Limb (tissue), 2 donors: ENCODE data around the gene CEMP1.

Experiments used
- DNase-seq, 2 donors: peaks; one replicate each; pipeline ENCODE4 v3.0.0-alpha.2; 2016; ENCODE audit errors: extremely low spot score in 2 of 2

The CEMP1 gene

GRCh38 chr16:2520097-2520783 is 11.0 kb downstream of the CEMP1 start, which contains the start of gene AMDHD2:
Gene AMDHD2, plus strand, starts transcription at chr16:2520371. Its CDS starts 88 bp downstream, at chr16:2520459.
- peak; percentile 92 to 93 for DNase-seq

GRCh38 chr16:2519711-2520080 is 11.5 kb downstream of the CEMP1 start:
- no peak for DNase-seq

- DNase-seq, result peak in 1 of 2 donors; percentile 37
Measured at GRCh38 chr16:2518823-2519710, 12.1 kb downstream of the CEMP1 start.

GRCh38 chr16:2517954-2518605 is 13.1 kb downstream of the CEMP1 start:
- no peak for DNase-seq

GRCh38 chr16:2516391-2517240 is 14.6 kb downstream of the CEMP1 start:
- no peak for DNase-seq

GRCh38 chr16:2515180-2515851 is 15.9 kb downstream of the CEMP1 start:
- peak in 1 of 2 donors; percentile 27 for DNase-seq

GRCh38 chr16:2514333-2515179 is 16.7 kb downstream of the CEMP1 start:
- DNase-seq, result no peak

- peak; percentile 86 to 95 for DNase-seq
Measured at GRCh38 chr16:2513405-2514332, 17.5 kb downstream of the CEMP1 start, which contains the start of gene ATP6V0C. Gene ATP6V0C, plus strand, starts transcription at chr16:2513952. Its CDS starts 152 bp downstream, at chr16:2514104.

- no peak for DNase-seq
Measured at GRCh38 chr16:2512735-2513404, 18.3 kb downstream of the CEMP1 start.

GRCh38 chr16:2511996-2512734 is 19.0 kb downstream of the CEMP1 start:
- peak in 1 of 2 donors; percentile 28 for DNase-seq

- DNase-seq, result peak in 1 of 2 donors; percentile 74
Measured at GRCh38 chr16:2511128-2511800, 19.9 kb downstream of the CEMP1 start.

- DNase-seq, result no peak
Measured at GRCh38 chr16:2508722-2509400, 22.3 kb downstream of the CEMP1 start.

- no peak for DNase-seq
Measured at GRCh38 chr16:2507665-2508064, 23.5 kb downstream of the CEMP1 start.

- no peak for DNase-seq
Measured at GRCh38 chr16:2507052-2507659, 24.1 kb downstream of the CEMP1 start.

- DNase-seq, result no peak
Measured at GRCh38 chr16:2505695-2506094, 25.5 kb downstream of the CEMP1 start.
